ENCODE data around the gene FANCI. TPM values are rescaled to one million over a fixed set of nuclear protein-coding genes. Genes with fewer than 3 reads are reported as not detected.
A peak's percentile ranks its signal among the peaks of the same experiment; 100 is the strongest.

The FANCI gene
- total RNA-seq, 1 donor from 2014 or later: 28.6 TPM

DNA sequence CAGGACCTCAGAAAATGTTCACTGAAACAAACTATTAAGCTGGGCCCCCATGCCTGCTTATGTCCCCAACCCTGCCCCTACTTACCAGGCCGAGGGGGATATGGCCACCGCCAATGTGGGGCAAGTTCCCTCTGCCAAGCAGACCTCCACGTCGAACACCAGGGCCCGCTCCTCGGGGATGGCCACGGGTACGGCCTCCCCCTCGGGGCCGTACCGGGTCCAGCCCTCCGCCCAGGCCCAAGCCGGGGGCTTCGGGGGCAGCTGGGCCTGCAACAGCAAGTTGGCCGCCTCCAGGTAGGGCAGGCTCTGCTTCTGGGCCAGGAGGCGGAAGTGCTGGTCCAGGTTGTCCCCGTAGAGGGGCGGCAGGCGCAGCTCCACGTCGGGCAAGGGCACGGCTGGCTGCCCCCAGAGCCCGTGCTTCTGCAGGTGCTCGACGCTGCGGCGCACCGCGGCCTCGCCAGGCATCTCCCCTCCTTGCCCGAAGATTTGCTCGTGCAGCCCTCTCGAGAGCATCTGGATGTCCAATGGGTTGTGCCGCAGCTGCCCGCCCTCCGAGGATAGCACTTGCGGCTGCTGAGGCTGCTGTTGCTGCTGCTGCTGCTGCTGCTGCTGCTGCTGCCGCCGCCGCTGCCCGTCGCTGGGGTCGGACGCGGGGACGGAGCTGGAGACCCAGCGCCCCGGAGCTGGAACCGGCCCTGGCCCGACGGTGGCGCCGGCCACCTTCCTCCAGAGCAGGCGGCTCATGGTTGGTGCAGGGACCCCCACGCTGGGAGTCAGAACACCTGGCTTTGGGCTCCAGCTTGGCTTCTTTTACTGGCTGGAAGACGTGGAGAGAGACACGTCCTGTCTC, 89.5 kb downstream of the FANCI start:
- Mint-ChIP-seq H3K4me3 (ENCODE audit: unreplicated experiment) (peak overlapping the region; percentile 86), H3K27me3 (ENCODE audit: unreplicated experiment) (peaks cover 17% of the 10 kb centered on the region), H3K4me1 (ENCODE audit: unreplicated experiment) (peaks cover 28% of the 10 kb centered on the region), H3K36me3 (ENCODE audit: low read depth, unreplicated experiment) (peaks cover 27% of the 10 kb centered on the region), H3K9me3 (ENCODE audit: unreplicated experiment) (no peaks in the 10 kb centered on the region), H3K27ac (ENCODE audit: unreplicated experiment) (no peak overlapping the region)
- DNase-seq (ENCODE audit: low spot score): no peak
- TF ChIP-seq, protein P1, sequence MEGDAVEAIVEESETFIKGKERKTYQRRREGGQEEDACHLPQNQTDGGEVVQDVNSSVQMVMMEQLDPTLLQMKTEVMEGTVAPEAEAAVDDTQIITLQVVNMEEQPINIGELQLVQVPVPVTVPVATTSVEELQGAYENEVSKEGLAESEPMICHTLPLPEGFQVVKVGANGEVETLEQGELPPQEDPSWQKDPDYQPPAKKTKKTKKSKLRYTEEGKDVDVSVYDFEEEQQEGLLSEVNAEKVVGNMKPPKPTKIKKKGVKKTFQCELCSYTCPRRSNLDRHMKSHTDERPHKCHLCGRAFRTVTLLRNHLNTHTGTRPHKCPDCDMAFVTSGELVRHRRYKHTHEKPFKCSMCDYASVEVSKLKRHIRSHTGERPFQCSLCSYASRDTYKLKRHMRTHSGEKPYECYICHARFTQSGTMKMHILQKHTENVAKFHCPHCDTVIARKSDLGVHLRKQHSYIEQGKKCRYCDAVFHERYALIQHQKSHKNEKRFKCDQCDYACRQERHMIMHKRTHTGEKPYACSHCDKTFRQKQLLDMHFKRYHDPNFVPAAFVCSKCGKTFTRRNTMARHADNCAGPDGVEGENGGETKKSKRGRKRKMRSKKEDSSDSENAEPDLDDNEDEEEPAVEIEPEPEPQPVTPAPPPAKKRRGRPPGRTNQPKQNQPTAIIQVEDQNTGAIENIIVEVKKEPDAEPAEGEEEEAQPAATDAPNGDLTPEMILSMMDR (IDR thresholded peaks at IDR 0.05; ENCODE audit: unreplicated experiment): no peak

DNA sequence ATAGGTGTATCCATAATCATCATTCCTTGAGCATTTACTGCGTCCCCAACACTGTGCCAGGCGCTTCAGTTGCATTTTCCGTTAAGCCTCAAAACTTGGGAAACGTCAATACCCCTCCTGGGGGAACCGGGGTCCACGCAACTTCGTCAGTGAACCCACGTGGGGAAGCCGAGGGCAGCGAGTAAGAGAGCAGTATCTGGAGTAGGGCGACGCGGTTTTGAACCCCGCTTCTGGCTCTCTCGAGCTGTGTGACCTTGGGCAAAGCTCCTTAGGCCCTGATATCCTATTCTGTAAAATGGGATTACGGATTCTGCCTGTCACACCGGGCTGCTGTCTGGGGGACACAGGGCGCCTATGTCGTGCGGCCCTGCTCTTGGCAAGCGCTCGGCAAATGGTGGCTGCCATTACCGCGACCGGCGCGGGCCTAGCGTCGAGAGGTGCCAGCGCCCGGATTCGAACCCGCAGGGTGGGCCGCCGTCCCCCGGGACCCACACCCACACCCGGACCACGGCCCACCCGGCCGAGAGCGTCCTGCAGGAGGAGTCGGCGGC, 90.3 kb downstream of the FANCI start:
- H3K4me1 Mint-ChIP-seq (ENCODE audit: unreplicated experiment): peaks cover 28% of the 10 kb centered on the region
- H3K27me3 Mint-ChIP-seq (ENCODE audit: unreplicated experiment): peaks cover 16% of the 10 kb centered on the region
- H3K9me3 Mint-ChIP-seq (ENCODE audit: unreplicated experiment): no peaks in the 10 kb centered on the region
- H3K36me3 Mint-ChIP-seq (ENCODE audit: low read depth, unreplicated experiment): peaks cover 27% of the 10 kb centered on the region
- DNase-seq (ENCODE audit: low spot score): no peak
- H3K27ac Mint-ChIP-seq (ENCODE audit: unreplicated experiment): no peak overlapping the region
- peak overlapping the region; percentile 86 for H3K4me3 Mint-ChIP-seq (ENCODE audit: unreplicated experiment)
- TF ChIP-seq, protein P1 (IDR thresholded peaks at IDR 0.05; ENCODE audit: unreplicated experiment): no peak

DNA sequence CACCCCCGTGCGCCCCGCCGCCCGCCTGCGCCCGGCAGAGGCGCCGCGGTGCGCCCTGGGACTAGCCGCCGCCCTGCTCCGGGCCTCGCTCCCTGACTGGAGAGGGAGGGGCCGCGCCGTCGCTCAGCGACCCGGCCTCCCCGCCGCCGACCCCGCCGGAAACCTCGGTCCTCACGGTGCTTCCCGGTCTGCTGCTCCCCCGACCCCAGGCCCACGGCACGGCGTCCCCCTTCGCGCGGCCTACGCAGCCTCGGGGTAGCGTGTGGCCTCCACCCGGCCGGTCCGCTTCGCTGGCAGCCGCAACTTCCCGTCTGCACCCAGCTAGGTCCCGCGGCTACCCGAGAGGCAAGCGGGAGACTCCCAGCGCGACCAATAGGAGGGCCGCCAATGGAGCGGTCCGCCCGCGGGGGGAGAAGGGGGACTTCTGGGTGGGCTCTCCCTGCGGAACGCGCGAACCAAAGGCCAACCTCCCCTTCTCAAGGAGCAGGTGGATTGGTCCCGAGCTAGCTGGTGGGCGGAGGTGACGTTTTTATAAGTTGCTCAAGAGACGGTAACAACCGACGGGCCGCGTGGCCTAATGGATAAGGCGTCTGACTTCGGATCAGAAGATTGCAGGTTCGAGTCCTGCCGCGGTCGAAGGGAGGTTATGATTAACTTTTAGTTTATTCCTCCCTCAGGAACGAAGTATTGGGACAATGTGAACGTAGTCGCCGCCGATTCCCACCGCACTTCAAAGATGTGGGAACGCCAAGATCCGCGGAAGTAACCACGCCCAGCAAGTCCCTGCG, 90.9 kb downstream of the FANCI start, which contains the start of gene POLG:
POLG (minus strand) TSS at position 315 of the 788 bp plus-strand sequence. CDS start 1,070 bp downstream, outside the sequence.
- Mint-ChIP-seq H3K36me3 (ENCODE audit: low read depth, unreplicated experiment) (peaks cover 27% of the 10 kb centered on the region), H3K9me3 (ENCODE audit: unreplicated experiment) (no peaks in the 10 kb centered on the region), H3K4me3 (ENCODE audit: unreplicated experiment) (peak within 1 kb of the TSS; percentile 92), H3K27me3 (ENCODE audit: unreplicated experiment) (peaks cover 16% of the 10 kb centered on the region), H3K4me1 (ENCODE audit: unreplicated experiment) (peaks cover 28% of the 10 kb centered on the region), H3K27ac (ENCODE audit: unreplicated experiment) (peak within 1 kb of the TSS; percentile 92)
- DNase-seq (ENCODE audit: low spot score): peak; percentile 99
- TF ChIP-seq, protein P1 (IDR thresholded peaks at IDR 0.05; ENCODE audit: unreplicated experiment): no peak

DNA sequence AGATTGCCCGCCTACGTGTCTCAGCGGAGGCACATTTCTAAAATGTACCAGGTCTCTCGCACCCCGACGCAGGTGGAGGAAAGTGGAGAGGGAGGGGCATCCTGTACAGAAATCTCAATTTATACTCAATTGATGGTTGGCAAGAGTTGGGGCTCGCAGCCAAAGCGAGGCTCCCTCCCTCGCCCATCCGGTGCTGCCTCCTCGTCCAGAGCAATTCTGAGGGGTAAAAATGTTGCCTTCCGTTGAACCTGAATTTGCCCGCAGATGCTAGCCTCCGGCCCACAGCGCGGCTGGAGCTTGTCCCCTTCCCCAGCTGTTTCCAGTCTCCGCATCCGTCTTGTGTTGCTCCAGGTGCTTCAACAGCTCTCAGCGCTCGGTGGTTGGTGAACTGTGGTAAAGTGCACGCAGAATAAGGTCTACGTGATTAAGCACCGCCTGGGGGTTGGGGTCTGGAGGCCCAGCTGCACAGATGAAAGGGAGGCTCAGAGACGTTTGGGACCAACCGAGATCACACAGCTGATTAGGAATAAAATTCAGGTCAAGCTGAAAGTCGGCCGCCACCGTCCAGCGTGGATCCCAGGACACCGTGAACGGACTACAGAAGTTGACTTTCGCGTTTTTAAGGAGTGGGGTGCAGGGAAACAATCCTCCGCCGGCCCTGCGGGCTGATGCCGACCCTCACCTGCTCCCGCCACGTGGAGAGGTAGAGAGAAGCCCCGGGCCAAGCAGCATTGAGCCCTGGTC, 91.7 kb downstream of the FANCI start:
- H3K4me3 Mint-ChIP-seq (ENCODE audit: unreplicated experiment): peak overlapping the region; percentile 92
- peak overlapping the region; percentile 92 for H3K27ac Mint-ChIP-seq (ENCODE audit: unreplicated experiment)
- TF ChIP-seq, protein P1 (IDR thresholded peaks at IDR 0.05; ENCODE audit: unreplicated experiment): no peak
- peak; percentile 51 for DNase-seq (ENCODE audit: low spot score)
- H3K36me3 Mint-ChIP-seq (ENCODE audit: low read depth, unreplicated experiment): peaks cover 22% of the 10 kb centered on the region
- H3K9me3 Mint-ChIP-seq (ENCODE audit: unreplicated experiment): no peaks in the 10 kb centered on the region
- peaks cover 16% of the 10 kb centered on the region for H3K27me3 Mint-ChIP-seq (ENCODE audit: unreplicated experiment)
- H3K4me1 Mint-ChIP-seq (ENCODE audit: unreplicated experiment): peaks cover 27% of the 10 kb centered on the region
